Ascending aorta (tissue), 2 donors: ENCODE results near the gene POLK. TPM values are rescaled to one million over a fixed set of nuclear protein-coding genes. Genes with fewer than 3 reads are reported as not detected.

ENCODE experiments used
- DNase-seq, 2 donors: peaks; one replicate each; pipeline ENCODE4 v3.0.0-alpha.2; 2019; ENCODE audit warnings: low spot score in 2 of 2
- H3K27ac ChIP-seq, 2 donors: fragments of 200-600 bp; sonication (generic); one replicate each; pipeline ENCODE4 v1.5.1; 2016 to 2017; ENCODE audit warnings: mild to moderate bottlenecking in 1 of 2
- H3K27me3 ChIP-seq: fragments of 200-600 bp; sonication (generic); one replicate; pipeline ENCODE4 v1.5.1; 2017
- H3K36me3 ChIP-seq, 2 donors: fragments of 200-600 bp; sonication (generic); one replicate each; pipeline ENCODE4 v1.5.1; 2016
- H3K4me1 ChIP-seq, 2 donors: fragments of 200-600 bp; sonication (generic); one replicate each; pipeline ENCODE4 v1.5.1; 2016 to 2017; ENCODE audit warnings: mild to moderate bottlenecking in 1 of 2
- H3K4me3 ChIP-seq, 2 donors: fragments of 200-600 bp; sonication (generic); one replicate each; pipeline ENCODE4 v1.5.1; 2016 to 2017; ENCODE audit warnings: mild to moderate bottlenecking in 1 of 2
- H3K9me3 ChIP-seq, 2 donors: fragments of 200-600 bp; sonication (generic); one replicate each; pipeline ENCODE4 v1.5.1; 2016
- intact Hi-C: fragments of 100-400 bp; cut with DNase I; formaldehyde crosslinking; loops from one replicate; pipeline ENCODE4 v1.15.1; 2023
- total RNA-seq: library from RNA; depleted of rRNA; stranded (reverse); fragments of >200 nt; gene quantifications from one replicate; pipeline ENCODE4 v1.1.0, GENCODE V29; 2016
- TF ChIP-seq, protein P1 (sequence below), 3 experiments: fragments of 200-600 bp in 2 of 3; fragments of 450-650 bp in 1 of 3; sonication (generic) in 2 of 3; IDR thresholded peaks; one replicate each; pipeline ENCODE4 v1.5.1; 2016 to 2019; ENCODE audit warnings: antibody characterized with exemption in 3 of 3, mild to moderate bottlenecking in 1 of 3, moderate library complexity in 1 of 3

Gene POLK
- total RNA-seq, 1 donor from 2014 or later: 19.4 TPM

DNA sequence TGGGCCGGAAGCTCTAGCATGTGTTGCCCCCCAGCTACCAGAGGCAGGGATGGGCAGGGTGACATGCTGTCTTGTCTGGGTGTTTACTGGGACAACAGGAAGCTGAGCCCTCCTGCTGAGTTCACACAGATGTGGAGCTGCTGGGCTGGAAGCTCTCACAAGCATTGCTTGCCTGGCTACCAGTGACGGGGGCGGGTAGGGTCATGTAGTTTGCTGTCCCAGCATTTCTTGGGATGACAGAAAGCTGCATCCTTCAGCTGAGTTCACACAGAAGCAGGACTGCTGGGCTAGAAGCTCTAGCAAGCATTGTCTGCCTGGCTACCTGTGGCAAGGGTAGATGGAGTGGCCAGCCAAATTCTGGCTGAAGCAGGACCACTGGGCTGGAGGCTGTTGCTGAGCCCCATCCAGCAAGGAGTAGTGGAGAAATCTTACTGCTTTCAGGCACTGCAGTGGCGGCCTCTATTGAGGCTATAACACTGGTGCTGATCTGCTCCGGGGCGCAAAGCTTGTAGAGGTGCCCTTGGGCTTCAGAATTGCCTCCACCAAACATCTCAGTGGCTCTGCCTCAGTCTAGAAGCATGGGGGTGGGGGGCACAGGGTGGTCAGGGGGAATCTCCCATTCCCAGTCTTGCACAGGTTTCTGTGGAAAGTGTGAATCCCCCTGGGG is 25.1 kb downstream of the POLK start:
- H3K4me3 ChIP-seq: no peak overlapping the region
- TF ChIP-seq, protein P1, sequence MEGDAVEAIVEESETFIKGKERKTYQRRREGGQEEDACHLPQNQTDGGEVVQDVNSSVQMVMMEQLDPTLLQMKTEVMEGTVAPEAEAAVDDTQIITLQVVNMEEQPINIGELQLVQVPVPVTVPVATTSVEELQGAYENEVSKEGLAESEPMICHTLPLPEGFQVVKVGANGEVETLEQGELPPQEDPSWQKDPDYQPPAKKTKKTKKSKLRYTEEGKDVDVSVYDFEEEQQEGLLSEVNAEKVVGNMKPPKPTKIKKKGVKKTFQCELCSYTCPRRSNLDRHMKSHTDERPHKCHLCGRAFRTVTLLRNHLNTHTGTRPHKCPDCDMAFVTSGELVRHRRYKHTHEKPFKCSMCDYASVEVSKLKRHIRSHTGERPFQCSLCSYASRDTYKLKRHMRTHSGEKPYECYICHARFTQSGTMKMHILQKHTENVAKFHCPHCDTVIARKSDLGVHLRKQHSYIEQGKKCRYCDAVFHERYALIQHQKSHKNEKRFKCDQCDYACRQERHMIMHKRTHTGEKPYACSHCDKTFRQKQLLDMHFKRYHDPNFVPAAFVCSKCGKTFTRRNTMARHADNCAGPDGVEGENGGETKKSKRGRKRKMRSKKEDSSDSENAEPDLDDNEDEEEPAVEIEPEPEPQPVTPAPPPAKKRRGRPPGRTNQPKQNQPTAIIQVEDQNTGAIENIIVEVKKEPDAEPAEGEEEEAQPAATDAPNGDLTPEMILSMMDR (IDR thresholded peaks at IDR 0.05): no peak
- no peaks in the 10 kb centered on the region for H3K27me3 ChIP-seq
- intact Hi-C loops: no loop called here
- H3K36me3 ChIP-seq: peaks cover 0 to 10% of the 10 kb centered on the region in 2 donors
- H3K27ac ChIP-seq: no peak overlapping the region
- H3K4me1 ChIP-seq: no peaks in the 10 kb centered on the region
- H3K9me3 ChIP-seq: peaks cover 3 to 9% of the 10 kb centered on the region in 2 donors
- DNase-seq: no peak

DNA sequence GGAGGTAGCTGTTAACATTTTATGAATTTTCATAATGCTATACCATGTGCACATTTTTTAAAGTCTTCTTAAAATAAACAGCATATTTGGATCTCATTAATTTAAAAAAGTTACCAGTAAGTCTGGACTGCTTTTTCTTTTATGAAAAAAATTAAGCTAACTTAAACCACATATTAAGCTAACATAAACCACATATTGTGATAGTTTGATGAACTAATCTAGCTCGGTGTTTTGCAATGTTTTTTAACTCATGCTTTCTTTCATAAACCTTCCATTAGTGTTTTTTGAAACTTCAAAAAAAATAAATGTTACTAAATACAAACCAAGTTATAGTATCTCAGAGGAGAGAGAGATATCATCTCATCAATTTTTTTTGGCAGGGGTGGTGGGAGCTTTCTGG is 26.5 kb downstream of the POLK start:
- peaks cover 0 to 10% of the 10 kb centered on the region in 2 donors for H3K36me3 ChIP-seq
- no peaks in the 10 kb centered on the region for H3K27me3 ChIP-seq
- no peak overlapping the region for H3K4me3 ChIP-seq
- intact Hi-C loops: no loop called here
- H3K27ac ChIP-seq: no peak overlapping the region
- H3K9me3 ChIP-seq: peaks cover 3 to 8% of the 10 kb centered on the region in 2 donors
- DNase-seq: no peak
- H3K4me1 ChIP-seq: no peaks in the 10 kb centered on the region
- TF ChIP-seq, protein P1 (IDR thresholded peaks at IDR 0.05): no peak

DNA sequence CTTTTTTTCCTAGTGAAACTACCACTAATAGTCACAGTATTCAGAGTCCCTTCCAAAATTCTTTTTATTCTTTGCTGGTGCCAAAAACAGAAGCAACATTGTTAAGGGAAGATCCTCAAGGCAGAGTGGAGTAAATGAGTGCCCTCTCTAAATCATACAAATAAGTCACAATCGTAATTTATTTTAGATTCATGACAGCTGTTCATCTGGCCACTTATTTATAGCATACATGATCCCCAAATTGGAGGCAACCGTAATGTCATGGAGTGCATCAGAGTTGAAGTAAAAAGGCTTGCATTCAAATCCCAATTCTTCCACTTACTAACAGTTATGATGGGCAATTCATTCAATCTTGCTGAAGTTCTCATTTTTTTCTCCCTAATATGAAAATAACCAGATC is 33.4 kb downstream of the POLK start:
- Histone ChIP-seq H3K27ac (no peak overlapping the region), H3K4me1 (no peaks in the 10 kb centered on the region), H3K27me3 (no peaks in the 10 kb centered on the region), H3K36me3 (peaks cover 0 to 4% of the 10 kb centered on the region in 2 donors), H3K9me3 (no peaks in the 10 kb centered on the region), H3K4me3 (no peak overlapping the region)
- TF ChIP-seq, protein P1 (IDR thresholded peaks at IDR 0.05): no peak
- intact Hi-C loops: no loop called here
- no peak for DNase-seq

DNA sequence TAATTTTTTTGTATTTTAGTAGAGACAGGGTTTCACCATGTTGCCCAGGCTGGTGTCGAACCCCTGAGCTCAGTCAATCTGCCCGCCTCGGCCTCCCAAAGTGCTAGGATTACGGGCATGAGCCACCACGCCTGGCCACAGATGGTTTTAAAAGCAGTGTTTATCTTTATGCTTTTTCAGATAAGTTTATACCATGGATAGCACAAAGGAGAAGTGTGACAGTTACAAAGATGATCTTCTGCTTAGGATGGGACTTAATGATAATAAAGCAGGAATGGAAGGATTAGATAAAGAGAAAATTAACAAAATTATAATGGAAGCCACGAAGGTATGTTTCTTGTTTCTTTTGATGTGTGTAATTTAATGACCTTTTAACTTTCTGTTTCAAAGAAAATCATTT is 35.1 kb downstream of the POLK start:
- H3K27ac ChIP-seq: no peak overlapping the region
- no peak overlapping the region for H3K4me3 ChIP-seq
- no peaks in the 10 kb centered on the region for H3K9me3 ChIP-seq
- intact Hi-C loops: no loop called here
- DNase-seq: no peak
- no peaks in the 10 kb centered on the region for H3K27me3 ChIP-seq
- TF ChIP-seq, protein P1 (IDR thresholded peaks at IDR 0.05): no peak
- no peaks in the 10 kb centered on the region for H3K4me1 ChIP-seq
- peaks cover 0 to 4% of the 10 kb centered on the region in 2 donors for H3K36me3 ChIP-seq

DNA sequence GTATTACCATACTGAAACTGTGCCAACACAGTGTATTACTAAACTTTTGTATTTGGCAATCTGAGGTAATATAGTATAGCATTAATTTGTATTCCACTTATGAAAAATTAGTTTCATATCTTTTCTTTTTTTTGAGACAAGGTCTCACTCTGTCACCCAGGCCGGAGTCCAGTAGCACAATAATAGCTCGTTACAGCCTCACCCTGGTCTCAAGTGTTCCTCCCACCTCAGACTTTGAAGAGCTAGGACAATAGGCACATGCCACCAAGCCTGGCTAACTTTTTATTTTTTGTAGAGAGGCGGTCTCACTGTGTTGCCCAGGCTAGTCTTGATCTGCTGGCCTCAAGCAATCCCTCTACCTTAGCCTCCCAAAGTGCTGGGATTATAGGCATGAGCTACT is 36.1 kb downstream of the POLK start:
- no peak for DNase-seq
- no peaks in the 10 kb centered on the region for H3K27me3 ChIP-seq
- no peak overlapping the region for H3K4me3 ChIP-seq
- H3K9me3 ChIP-seq: no peaks in the 10 kb centered on the region
- no peak overlapping the region for H3K27ac ChIP-seq
- H3K4me1 ChIP-seq: no peaks in the 10 kb centered on the region
- TF ChIP-seq, protein P1 (IDR thresholded peaks at IDR 0.05): no peak
- H3K36me3 ChIP-seq: peaks cover 3 to 10% of the 10 kb centered on the region in 2 donors
- intact Hi-C loops: no loop called here
